Measurements from ENCODE around the gene IL34.

DNA sequence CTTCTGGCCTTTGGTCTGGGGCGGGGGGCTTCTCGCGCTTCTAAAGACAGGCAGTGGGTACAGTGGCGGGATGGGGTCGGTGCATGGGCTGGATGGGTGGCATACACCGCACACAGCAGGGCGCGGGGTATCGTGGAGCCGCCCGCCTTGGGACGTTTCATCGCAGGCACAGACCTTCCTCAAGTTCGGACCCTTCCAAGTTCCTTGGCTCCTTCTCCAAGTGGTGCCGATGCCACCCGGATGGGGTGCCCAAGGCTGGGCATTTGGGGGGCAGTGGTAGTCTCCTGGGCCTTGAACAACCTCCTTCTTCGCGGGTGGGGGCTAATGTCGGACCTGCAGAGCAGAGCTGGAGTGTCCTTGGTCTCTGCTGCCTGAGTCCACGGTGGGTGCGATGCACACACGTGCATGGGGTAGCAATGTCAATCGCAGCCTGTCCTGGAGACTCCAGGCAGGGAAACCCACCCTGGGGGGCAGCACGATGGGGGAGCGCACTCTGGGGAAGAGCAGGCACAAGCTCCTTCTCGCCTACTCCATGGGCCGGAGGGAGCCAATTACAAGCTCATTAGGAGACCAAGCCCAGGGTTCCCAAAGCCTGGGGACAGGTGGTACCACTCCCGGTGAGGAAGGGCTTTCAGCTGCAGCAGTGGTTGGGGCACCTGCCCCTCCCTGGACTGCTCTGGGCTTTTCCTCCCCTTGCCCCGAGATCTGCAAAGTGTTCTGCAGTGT is 40.2 kb downstream of the IL34 start:
- TF ChIP-seq, protein P1, sequence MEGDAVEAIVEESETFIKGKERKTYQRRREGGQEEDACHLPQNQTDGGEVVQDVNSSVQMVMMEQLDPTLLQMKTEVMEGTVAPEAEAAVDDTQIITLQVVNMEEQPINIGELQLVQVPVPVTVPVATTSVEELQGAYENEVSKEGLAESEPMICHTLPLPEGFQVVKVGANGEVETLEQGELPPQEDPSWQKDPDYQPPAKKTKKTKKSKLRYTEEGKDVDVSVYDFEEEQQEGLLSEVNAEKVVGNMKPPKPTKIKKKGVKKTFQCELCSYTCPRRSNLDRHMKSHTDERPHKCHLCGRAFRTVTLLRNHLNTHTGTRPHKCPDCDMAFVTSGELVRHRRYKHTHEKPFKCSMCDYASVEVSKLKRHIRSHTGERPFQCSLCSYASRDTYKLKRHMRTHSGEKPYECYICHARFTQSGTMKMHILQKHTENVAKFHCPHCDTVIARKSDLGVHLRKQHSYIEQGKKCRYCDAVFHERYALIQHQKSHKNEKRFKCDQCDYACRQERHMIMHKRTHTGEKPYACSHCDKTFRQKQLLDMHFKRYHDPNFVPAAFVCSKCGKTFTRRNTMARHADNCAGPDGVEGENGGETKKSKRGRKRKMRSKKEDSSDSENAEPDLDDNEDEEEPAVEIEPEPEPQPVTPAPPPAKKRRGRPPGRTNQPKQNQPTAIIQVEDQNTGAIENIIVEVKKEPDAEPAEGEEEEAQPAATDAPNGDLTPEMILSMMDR (conservative IDR thresholded peaks at IDR 0.05; ENCODE audit: low read depth in 2 of 2), result no peak
- no peak for TF ChIP-seq POLR2AphosphoS5 (IDR thresholded peaks at IDR 0.05; ENCODE audit: low read depth)
- TF ChIP-seq EZH2 (IDR thresholded peaks at IDR 0.05; ENCODE audit: low read depth, unreplicated experiment), result no peak
- no peak for TF ChIP-seq EZH2phosphoT487 (IDR thresholded peaks at IDR 0.05; ENCODE audit: unreplicated experiment)
- no peak for TF ChIP-seq JUNB (IDR thresholded peaks at IDR 0.05; ENCODE audit: unreplicated experiment)
- no peak for TF ChIP-seq NANOG (IDR thresholded peaks at IDR 0.05; ENCODE audit: borderline replicate concordance)

Measured in GM23338 (cell line).